Measurements from ENCODE around the gene LSM11.

Gene LSM11

GRCh38 chr5:157747766-157748700 is 4.5 kb downstream of the LSM11 start:
- H3K27ac ChIP-seq, result no peak overlapping the region
- TF ChIP-seq, protein P1, sequence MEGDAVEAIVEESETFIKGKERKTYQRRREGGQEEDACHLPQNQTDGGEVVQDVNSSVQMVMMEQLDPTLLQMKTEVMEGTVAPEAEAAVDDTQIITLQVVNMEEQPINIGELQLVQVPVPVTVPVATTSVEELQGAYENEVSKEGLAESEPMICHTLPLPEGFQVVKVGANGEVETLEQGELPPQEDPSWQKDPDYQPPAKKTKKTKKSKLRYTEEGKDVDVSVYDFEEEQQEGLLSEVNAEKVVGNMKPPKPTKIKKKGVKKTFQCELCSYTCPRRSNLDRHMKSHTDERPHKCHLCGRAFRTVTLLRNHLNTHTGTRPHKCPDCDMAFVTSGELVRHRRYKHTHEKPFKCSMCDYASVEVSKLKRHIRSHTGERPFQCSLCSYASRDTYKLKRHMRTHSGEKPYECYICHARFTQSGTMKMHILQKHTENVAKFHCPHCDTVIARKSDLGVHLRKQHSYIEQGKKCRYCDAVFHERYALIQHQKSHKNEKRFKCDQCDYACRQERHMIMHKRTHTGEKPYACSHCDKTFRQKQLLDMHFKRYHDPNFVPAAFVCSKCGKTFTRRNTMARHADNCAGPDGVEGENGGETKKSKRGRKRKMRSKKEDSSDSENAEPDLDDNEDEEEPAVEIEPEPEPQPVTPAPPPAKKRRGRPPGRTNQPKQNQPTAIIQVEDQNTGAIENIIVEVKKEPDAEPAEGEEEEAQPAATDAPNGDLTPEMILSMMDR (conservative IDR thresholded peaks at IDR 0.05), result no peak

DNA sequence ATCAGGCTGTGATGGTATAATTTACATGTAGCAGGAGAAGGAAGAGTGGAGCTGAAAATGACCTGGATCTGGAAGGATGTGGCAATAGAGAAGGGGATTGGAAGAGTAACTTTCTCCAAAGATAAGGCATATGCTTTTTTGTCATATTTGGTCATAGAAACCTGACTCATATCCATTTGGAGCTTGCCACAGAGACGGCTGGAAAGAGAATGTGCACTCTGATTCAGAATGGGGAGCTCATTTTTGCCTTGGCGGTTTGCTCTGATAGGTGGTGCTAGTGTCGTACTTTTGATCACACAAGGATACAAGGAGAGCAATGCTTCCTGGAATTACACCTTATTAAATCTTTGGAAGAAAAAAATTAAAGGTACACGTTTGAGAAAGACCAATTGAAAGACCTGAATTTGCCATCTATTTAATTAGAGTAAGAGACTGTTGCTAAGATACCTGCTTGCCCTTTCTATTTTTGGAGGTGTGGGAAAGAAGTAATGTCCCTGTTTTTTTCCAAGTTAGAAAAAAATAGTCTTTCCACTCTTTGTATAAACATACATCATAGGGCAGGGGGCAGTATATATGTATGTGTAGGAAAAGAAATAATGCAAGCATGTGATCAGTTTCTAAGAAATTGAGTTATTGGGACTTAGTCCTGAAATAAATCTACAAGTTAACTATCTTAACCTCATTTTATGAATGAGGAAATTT is 5.4 kb downstream of the LSM11 start:
- TF ChIP-seq, protein P1 (conservative IDR thresholded peaks at IDR 0.05), result no peak
- H3K27ac ChIP-seq, result no peak overlapping the region

DNA sequence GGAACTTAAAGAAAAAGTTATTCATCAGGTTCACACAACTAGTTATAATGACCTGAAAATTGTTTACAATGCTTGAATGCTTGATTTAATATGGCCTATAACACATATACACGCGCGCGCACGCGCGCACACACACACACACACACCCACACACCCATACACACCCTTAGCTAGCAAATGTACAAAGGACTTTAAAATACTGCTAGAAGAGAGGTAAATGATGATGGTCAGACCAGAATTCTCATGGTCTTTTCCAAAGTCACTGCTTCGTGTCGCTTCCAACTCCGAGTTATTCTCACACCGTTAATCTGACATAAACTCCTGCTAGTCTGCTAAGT is 5.9 kb downstream of the LSM11 start:
- TF ChIP-seq, protein P1 (conservative IDR thresholded peaks at IDR 0.05), result no peak
- no peak overlapping the region for H3K27ac ChIP-seq

- TF ChIP-seq, protein P1 (conservative IDR thresholded peaks at IDR 0.05), result no peak
- H3K27ac ChIP-seq, result no peak overlapping the region
Measured at GRCh38 chr5:157750320-157750719, 6.8 kb downstream of the LSM11 start.

- H3K27ac ChIP-seq, result no peak overlapping the region
- TF ChIP-seq, protein P1 (conservative IDR thresholded peaks at IDR 0.05), result no peak
Measured at GRCh38 chr5:157756122-157756521, 12.6 kb downstream of the LSM11 start.

GRCh38 chr5:157758706-157759105 is 15.2 kb downstream of the LSM11 start:
- TF ChIP-seq, protein P1 (conservative IDR thresholded peaks at IDR 0.05), result no peak
- H3K27ac ChIP-seq, result peak overlapping the region; percentile 31; the same call in 1 of the 2 replicates
